Stimulated activated naive B cell treated with anti-CD40 and anti-IgM and Interleukin-4, amounts not matched to agents 10 μg/mL and 1 μg/mL and 100 μg/mL, for 72 hours (primary cell): Measurements from ENCODE around the gene RHBG.

ENCODE experiments used
- ATAC-seq, 2 donors: fragments of 150-1000 bp; cut with Tn5 transposase; replicated peaks; 2 replicates each; pipeline ENCODE4 v1.10.0; 2021; ENCODE audit warnings: moderate library complexity in 1 of 2
- DNase-seq: peaks from one replicate; pipeline ENCODE4 v3.0.0; 2021
- H3K27ac Mint-ChIP-seq: one replicate; pipeline ENCODE4 v1.8.0; 2022; ENCODE audit warnings: mild to moderate bottlenecking, mixed read lengths
- H3K27me3 Mint-ChIP-seq, 2 donors: one replicate each; pipeline ENCODE4 v1.8.0; 2022; ENCODE audit warnings: mixed read lengths in 2 of 2
- H3K36me3 Mint-ChIP-seq, 2 donors: one replicate each; pipeline ENCODE4 v1.8.0; 2022; ENCODE audit warnings: mixed read lengths in 2 of 2, mild to moderate bottlenecking in 1 of 2
- H3K4me1 Mint-ChIP-seq, 2 donors: one replicate each; pipeline ENCODE4 v1.8.0; 2022; ENCODE audit warnings: mixed read lengths in 2 of 2, mild to moderate bottlenecking in 1 of 2
- H3K4me3 Mint-ChIP-seq, 2 donors: one replicate each; pipeline ENCODE4 v1.8.0; 2022; ENCODE audit warnings: mild to moderate bottlenecking in 2 of 2, mixed read lengths in 2 of 2, moderate library complexity in 1 of 2
- H3K9me3 Mint-ChIP-seq, 2 donors: one replicate each; pipeline ENCODE4 v1.8.0; 2022; ENCODE audit warnings: mixed read lengths in 2 of 2, mild to moderate bottlenecking in 1 of 2

The RHBG gene

GRCh38 chr1:156413391-156414246 lies 44.6 kb downstream of the RHBG start:
- Mint-ChIP-seq H3K9me3 (no peaks in the 10 kb centered on the region), H3K27ac (no peak overlapping the region), H3K4me1 (no peaks in the 10 kb centered on the region), H3K4me3 (no peak overlapping the region), H3K36me3 (peaks cover 2 to 21% of the 10 kb centered on the region in 2 donors), H3K27me3 (peaks cover 81 to 86% of the 10 kb centered on the region in 2 donors)
- DNase-seq (no peak), ATAC-seq (no peak)

GRCh38 chr1:156414461-156415064 lies 45.6 kb downstream of the RHBG start:
- H3K4me1 Mint-ChIP-seq, result peaks cover 2% of the 10 kb centered on the region in 2 donors
- DNase-seq, result no peak
- no peak overlapping the region for H3K27ac Mint-ChIP-seq
- H3K4me3 Mint-ChIP-seq, result no peak overlapping the region
- peaks cover 78 to 86% of the 10 kb centered on the region in 2 donors for H3K27me3 Mint-ChIP-seq
- ATAC-seq, result no peak
- H3K9me3 Mint-ChIP-seq, result no peaks in the 10 kb centered on the region
- H3K36me3 Mint-ChIP-seq, result peaks cover 2 to 18% of the 10 kb centered on the region in 2 donors

GRCh38 chr1:156416993-156417392 lies 48.0 kb downstream of the RHBG start:
- no peak for DNase-seq
- Mint-ChIP-seq H3K4me3 (no peak overlapping the region), H3K9me3 (no peaks in the 10 kb centered on the region), H3K27ac (no peak overlapping the region), H3K4me1 (peaks cover 15 to 27% of the 10 kb centered on the region in 2 donors), H3K27me3 (peaks cover 66 to 86% of the 10 kb centered on the region in 2 donors), H3K36me3 (peaks cover 4 to 18% of the 10 kb centered on the region in 2 donors)
- ATAC-seq, result no peak

GRCh38 chr1:156417401-156418020 lies 48.5 kb downstream of the RHBG start:
- H3K9me3 Mint-ChIP-seq, result no peaks in the 10 kb centered on the region
- H3K27ac Mint-ChIP-seq, result no peak overlapping the region
- peaks cover 16 to 29% of the 10 kb centered on the region in 2 donors for H3K4me1 Mint-ChIP-seq
- peaks cover 4 to 18% of the 10 kb centered on the region in 2 donors for H3K36me3 Mint-ChIP-seq
- no peak overlapping the region for H3K4me3 Mint-ChIP-seq
- ATAC-seq (no peak), DNase-seq (no peak)
- H3K27me3 Mint-ChIP-seq, result peaks cover 63 to 83% of the 10 kb centered on the region in 2 donors

- Mint-ChIP-seq H3K36me3 (peaks cover 4 to 18% of the 10 kb centered on the region in 2 donors), H3K4me1 (peaks cover 16 to 29% of the 10 kb centered on the region in 2 donors), H3K27ac (no peak overlapping the region), H3K27me3 (peaks cover 64 to 91% of the 10 kb centered on the region in 2 donors), H3K9me3 (no peaks in the 10 kb centered on the region), H3K4me3 (no peak overlapping the region)
- DNase-seq, result no peak
- ATAC-seq, result no peak
Measured at GRCh38 chr1:156418416-156419070, 49.5 kb downstream of the RHBG start.

GRCh38 chr1:156419854-156420204 lies 50.8 kb downstream of the RHBG start:
- H3K36me3 Mint-ChIP-seq, result peaks cover 4 to 8% of the 10 kb centered on the region in 2 donors
- DNase-seq (no peak), ATAC-seq (peak; percentile 9 to 20)
- H3K27ac Mint-ChIP-seq, result no peak overlapping the region
- H3K9me3 Mint-ChIP-seq, result no peaks in the 10 kb centered on the region
- peak overlapping the region; percentile 85 to 91 for H3K4me3 Mint-ChIP-seq
- peaks cover 16 to 29% of the 10 kb centered on the region in 2 donors for H3K4me1 Mint-ChIP-seq
- H3K27me3 Mint-ChIP-seq, result peaks cover 66 to 93% of the 10 kb centered on the region in 2 donors

- Mint-ChIP-seq H3K27me3 (peaks cover 67 to 89% of the 10 kb centered on the region in 2 donors), H3K36me3 (peaks cover 4 to 8% of the 10 kb centered on the region in 2 donors), H3K27ac (peak overlapping the region; percentile 93), H3K9me3 (no peaks in the 10 kb centered on the region), H3K4me1 (peaks cover 16 to 29% of the 10 kb centered on the region in 2 donors), H3K4me3 (peak overlapping the region; percentile 85 to 91)
- ATAC-seq, result peak; percentile 59 to 64
- DNase-seq, result peak; percentile 47
Measured at GRCh38 chr1:156420205-156421061, 51.4 kb downstream of the RHBG start.

- Mint-ChIP-seq H3K27me3 (peaks cover 70 to 84% of the 10 kb centered on the region in 2 donors), H3K36me3 (peaks cover 4 to 8% of the 10 kb centered on the region in 2 donors), H3K4me1 (peaks cover 16 to 29% of the 10 kb centered on the region in 2 donors), H3K9me3 (no peaks in the 10 kb centered on the region), H3K4me3 (peak overlapping the region; percentile 85 to 91), H3K27ac (peak overlapping the region; percentile 88)
- ATAC-seq, result peak; percentile 82 to 85
- peak; percentile 62 for DNase-seq
Measured at GRCh38 chr1:156421062-156421938, 52.3 kb downstream of the RHBG start.

- Mint-ChIP-seq H3K27ac (peak overlapping the region; percentile 88), H3K4me1 (peaks cover 16 to 29% of the 10 kb centered on the region in 2 donors), H3K9me3 (no peaks in the 10 kb centered on the region), H3K4me3 (peak overlapping the region; percentile 82 to 85), H3K36me3 (peaks cover 4 to 7% of the 10 kb centered on the region in 2 donors), H3K27me3 (peaks cover 72 to 86% of the 10 kb centered on the region in 2 donors)
- no peak for ATAC-seq
- no peak for DNase-seq
Measured at GRCh38 chr1:156421939-156422601, 53.1 kb downstream of the RHBG start.

- Mint-ChIP-seq H3K9me3 (no peaks in the 10 kb centered on the region), H3K27me3 (peaks cover 72 to 86% of the 10 kb centered on the region in 2 donors), H3K27ac (no peak overlapping the region), H3K36me3 (peaks cover 3 to 4% of the 10 kb centered on the region in 2 donors), H3K4me1 (peaks cover 16 to 29% of the 10 kb centered on the region in 2 donors), H3K4me3 (no peak overlapping the region)
- DNase-seq, result no peak
- ATAC-seq, result no peak
Measured at GRCh38 chr1:156422602-156423091, 53.6 kb downstream of the RHBG start.

- no peaks in the 10 kb centered on the region for H3K9me3 Mint-ChIP-seq
- H3K4me3 Mint-ChIP-seq, result no peak overlapping the region
- no peak for ATAC-seq
- no peak overlapping the region for H3K27ac Mint-ChIP-seq
- peaks cover 16 to 29% of the 10 kb centered on the region in 2 donors for H3K4me1 Mint-ChIP-seq
- H3K27me3 Mint-ChIP-seq, result peaks cover 72 to 86% of the 10 kb centered on the region in 2 donors
- H3K36me3 Mint-ChIP-seq, result peaks cover 0 to 4% of the 10 kb centered on the region in 2 donors
- DNase-seq, result no peak
Measured at GRCh38 chr1:156423422-156424352, 54.7 kb downstream of the RHBG start.
